Nephron (organoid): Measurements from ENCODE around the gene CNST.

ENCODE experiments used
- H3K27ac Mint-ChIP-seq, 3 experiments: 2 replicates each; pipeline ENCODE4 v1.8.0; 2020; ENCODE audit warnings: mixed read lengths in 3 of 3, mild to moderate bottlenecking in 2 of 3, moderate library complexity in 1 of 3
- H3K27me3 Mint-ChIP-seq: 2 replicates; pipeline ENCODE4 v1.8.0; 2021; ENCODE audit warnings: low read depth, mild to moderate bottlenecking, moderate library complexity, mixed read lengths
- H3K36me3 Mint-ChIP-seq: 2 replicates; pipeline ENCODE4 v1.8.0; 2020; ENCODE audit warnings: low read depth, mixed read lengths
- H3K4me1 Mint-ChIP-seq: 2 replicates; pipeline ENCODE4 v1.8.0; 2020; ENCODE audit warnings: mixed read lengths
- H3K4me3 Mint-ChIP-seq, 3 experiments: 2 replicates each; pipeline ENCODE4 v1.8.0; 2020; ENCODE audit warnings: mild to moderate bottlenecking in 3 of 3, mixed read lengths in 3 of 3, moderate library complexity in 2 of 3
- H3K9me3 Mint-ChIP-seq: 2 replicates; pipeline ENCODE4 v1.8.0; 2020; ENCODE audit warnings: mixed read lengths
- CTCF ChIP-seq, 3 experiments: fragments of 200-600 bp; sonication (generic); IDR thresholded peaks; one replicate each; pipeline ENCODE4 v1.5.0; 2021; ENCODE audit warnings: antibody characterized with exemption in 3 of 3; ENCODE audit not compliant: unreplicated experiment in 3 of 3

The CNST gene

GRCh38 chr1:246579818-246580217, 13.6 kb downstream of the CNST start:
- Mint-ChIP-seq H3K4me1 (peaks cover 57% of the 10 kb centered on the region), H3K27me3 (no peaks in the 10 kb centered on the region), H3K9me3 (no peaks in the 10 kb centered on the region), H3K36me3 (peaks cover 22% of the 10 kb centered on the region), H3K4me3 (no peak overlapping the region), H3K27ac (peak overlapping the region; percentile 52 to 80 (median 76))
- TF ChIP-seq CTCF (IDR thresholded peaks at IDR 0.05; ENCODE audit: unreplicated experiment in 3 of 3) = no peak

- Mint-ChIP-seq H3K27ac (peak overlapping the region; percentile 52 to 80 (median 76)), H3K36me3 (peaks cover 19% of the 10 kb centered on the region), H3K4me3 (no peak overlapping the region), H3K9me3 (no peaks in the 10 kb centered on the region), H3K4me1 (peaks cover 60% of the 10 kb centered on the region), H3K27me3 (no peaks in the 10 kb centered on the region)
- no peak for TF ChIP-seq CTCF (IDR thresholded peaks at IDR 0.05; ENCODE audit: unreplicated experiment in 3 of 3)
Measured at GRCh38 chr1:246580497-246581370, 14.5 kb downstream of the CNST start.

GRCh38 chr1:246582301-246583055, 16.2 kb downstream of the CNST start:
- no peak for TF ChIP-seq CTCF (IDR thresholded peaks at IDR 0.05; ENCODE audit: unreplicated experiment in 3 of 3)
- Mint-ChIP-seq H3K4me1 (peaks cover 53% of the 10 kb centered on the region), H3K4me3 (no peak overlapping the region), H3K9me3 (no peaks in the 10 kb centered on the region), H3K27ac (peak overlapping the region; percentile 35 to 73 (median 58)), H3K27me3 (no peaks in the 10 kb centered on the region), H3K36me3 (peaks cover 15% of the 10 kb centered on the region)

GRCh38 chr1:246583056-246583440, 16.8 kb downstream of the CNST start:
- Mint-ChIP-seq H3K4me1 (peaks cover 48% of the 10 kb centered on the region), H3K9me3 (no peaks in the 10 kb centered on the region), H3K27ac (peak overlapping the region; percentile 35 to 62 (median 58)), H3K4me3 (no peak overlapping the region), H3K36me3 (peaks cover 15% of the 10 kb centered on the region), H3K27me3 (no peaks in the 10 kb centered on the region)
- no peak for TF ChIP-seq CTCF (IDR thresholded peaks at IDR 0.05; ENCODE audit: unreplicated experiment in 3 of 3)

GRCh38 chr1:246583448-246584185, 17.4 kb downstream of the CNST start:
- Mint-ChIP-seq H3K9me3 (no peaks in the 10 kb centered on the region), H3K4me1 (peaks cover 45% of the 10 kb centered on the region), H3K4me3 (no peak overlapping the region), H3K27ac (peak overlapping the region; percentile 35 to 62 (median 58)), H3K27me3 (no peaks in the 10 kb centered on the region), H3K36me3 (peaks cover 15% of the 10 kb centered on the region)
- no peak for TF ChIP-seq CTCF (IDR thresholded peaks at IDR 0.05; ENCODE audit: unreplicated experiment in 3 of 3)
